T-helper 2 cell treated with Interferon-gamma antibody and Interleukin-4, amounts not matched to agents 5 μg/mL and 100 μg/mL, for 36 hours (primary cell): Measurements from ENCODE around the gene SMARCC1.
A peak's percentile ranks its signal among the peaks of the same experiment; 100 is the strongest.
"Not testable (repeated sequence)": the region's sequence is repeated elsewhere in the genome, so short reads cannot be mapped to it uniquely, and the experiment has no call there.

ENCODE experiments used
- DNase-seq: peaks from one replicate; pipeline ENCODE4 v3.0.0; 2021; ENCODE audit warnings: low spot score
- H3K27ac Mint-ChIP-seq: one replicate; pipeline ENCODE4 v1.8.0; 2021; ENCODE audit warnings: mild to moderate bottlenecking, mixed read lengths
- H3K27me3 Mint-ChIP-seq: one replicate; pipeline ENCODE4 v1.8.0; 2021; ENCODE audit warnings: low read depth, mixed read lengths
- H3K36me3 Mint-ChIP-seq: one replicate; pipeline ENCODE4 v1.8.0; 2021; ENCODE audit warnings: low read depth, mixed read lengths
- H3K4me1 Mint-ChIP-seq: one replicate; pipeline ENCODE4 v1.8.0; 2021; ENCODE audit warnings: low read depth, mixed read lengths
- H3K4me3 Mint-ChIP-seq: one replicate; pipeline ENCODE4 v1.8.0; 2022; ENCODE audit warnings: mild to moderate bottlenecking, moderate library complexity, mixed read lengths
- H3K9me3 Mint-ChIP-seq: one replicate; pipeline ENCODE4 v1.8.0; 2021; ENCODE audit warnings: mixed read lengths

The SMARCC1 gene

GRCh38 chr3:47781685-47782445 lies at the start of gene SMARCC1:
TSS of gene SMARCC1 (minus strand) at chr3:47781893. CDS start at chr3:47781797, 96 bp downstream.
- Mint-ChIP-seq H3K36me3 (peaks cover 7% of the 10 kb centered on the region), H3K4me1 (peaks cover 25% of the 10 kb centered on the region), H3K27me3 (peaks cover 2% of the 10 kb centered on the region), H3K4me3 (peak within 1 kb of the TSS; percentile 95), H3K27ac (peak within 1 kb of the TSS; percentile 99), H3K9me3 (no peaks in the 10 kb centered on the region)
- peak; percentile 99 for DNase-seq

DNA sequence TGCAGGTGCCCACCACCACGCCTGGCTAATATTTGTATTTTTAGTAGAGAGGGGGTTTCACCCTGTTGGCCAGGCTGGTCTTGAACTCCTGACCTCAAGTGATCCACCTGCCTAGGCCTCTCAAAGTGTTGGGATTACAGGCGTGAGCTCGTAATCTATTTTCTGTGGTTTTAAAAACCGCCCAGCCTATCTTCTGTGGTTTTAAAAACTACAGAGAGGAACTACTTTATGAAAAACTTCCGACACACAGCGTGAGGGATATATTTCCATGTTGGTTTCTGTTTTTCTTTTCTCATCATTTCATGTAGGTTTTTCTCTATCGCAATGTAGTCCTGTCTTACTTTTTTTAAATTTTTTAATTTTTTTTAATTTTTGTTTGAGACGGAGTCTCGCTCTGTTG lies 47.8 kb upstream of the SMARCC1 start:
- not testable (repeated sequence) for H3K27ac Mint-ChIP-seq, H3K9me3 Mint-ChIP-seq, H3K4me3 Mint-ChIP-seq, H3K27me3 Mint-ChIP-seq
- Mint-ChIP-seq H3K4me1 (peaks cover 35% of the 10 kb centered on the region), H3K36me3 (peaks cover 47% of the 10 kb centered on the region)
- peak; percentile 7 for DNase-seq

GRCh38 chr3:47825590-47825989 lies 43.9 kb upstream of the SMARCC1 start:
- Mint-ChIP-seq H3K4me3 (peak overlapping the region; percentile 92), H3K36me3 (peaks cover 32% of the 10 kb centered on the region), H3K27me3 (no peaks in the 10 kb centered on the region), H3K9me3 (no peaks in the 10 kb centered on the region), H3K27ac (peak overlapping the region; percentile 84), H3K4me1 (peaks cover 36% of the 10 kb centered on the region)
- DNase-seq = no peak

DNA sequence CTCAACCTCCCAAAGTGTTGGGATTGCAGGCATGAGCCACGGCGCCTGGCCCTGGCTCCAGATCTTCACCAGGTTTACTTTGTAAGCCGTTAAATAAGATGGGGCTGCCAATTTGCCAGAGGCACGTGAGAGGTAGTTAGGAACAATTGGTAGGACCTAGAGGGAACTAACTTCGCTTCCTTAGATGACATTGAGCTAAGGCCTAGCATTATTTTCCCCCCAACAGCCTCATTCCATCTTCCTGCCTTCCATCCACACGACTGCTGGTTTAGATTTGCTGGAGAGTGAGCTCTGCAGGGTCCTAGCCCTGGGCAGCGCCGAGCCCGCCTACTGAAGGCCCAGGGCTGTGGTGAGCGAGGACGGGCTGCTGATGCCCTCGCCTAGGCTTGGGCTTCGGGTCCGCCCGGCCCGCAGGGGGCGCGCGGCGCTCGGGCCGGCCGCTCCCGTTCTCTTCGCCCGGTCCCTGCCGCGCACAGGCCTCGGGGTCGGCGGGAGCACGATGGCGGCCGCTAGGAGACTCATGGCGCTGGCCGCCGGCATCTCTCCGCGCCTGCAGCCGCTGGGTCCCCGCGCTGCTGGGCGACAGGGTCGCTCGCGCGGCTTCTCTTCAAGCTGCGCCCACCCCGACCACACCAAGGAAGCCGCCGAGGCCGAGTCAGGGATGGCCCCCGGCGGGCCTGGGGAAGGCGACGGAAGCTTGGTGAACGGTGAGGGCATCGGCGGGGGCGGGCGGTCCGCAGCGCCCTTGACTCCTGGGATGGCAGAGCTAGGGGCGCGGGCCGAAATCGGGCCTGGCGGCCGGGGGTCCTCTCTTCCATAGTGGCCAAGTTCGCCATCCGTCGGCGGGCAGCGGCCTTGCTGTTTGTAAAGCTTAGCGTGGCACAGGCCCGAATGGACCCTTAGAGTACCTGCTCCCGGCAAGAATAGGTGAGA lies 43.1 kb upstream of the SMARCC1 start:
- H3K27ac Mint-ChIP-seq = peak overlapping the region; percentile 84
- H3K36me3 Mint-ChIP-seq = peaks cover 31% of the 10 kb centered on the region
- peak; percentile 83 for DNase-seq
- H3K9me3 Mint-ChIP-seq = no peaks in the 10 kb centered on the region
- H3K27me3 Mint-ChIP-seq = no peaks in the 10 kb centered on the region
- H3K4me3 Mint-ChIP-seq = peak overlapping the region; percentile 92
- H3K4me1 Mint-ChIP-seq = peaks cover 36% of the 10 kb centered on the region

- Mint-ChIP-seq H3K27me3 (no peaks in the 10 kb centered on the region), H3K27ac (no peak overlapping the region), H3K4me1 (peaks cover 2% of the 10 kb centered on the region), H3K9me3 (no peaks in the 10 kb centered on the region), H3K36me3 (peaks cover 23% of the 10 kb centered on the region), H3K4me3 (no peak overlapping the region)
- DNase-seq = no peak
Measured at GRCh38 chr3:47817609-47818008, 35.9 kb upstream of the SMARCC1 start.

GRCh38 chr3:47813551-47814177 lies 32.0 kb upstream of the SMARCC1 start:
- no peak for DNase-seq
- Mint-ChIP-seq H3K4me3 (no peak overlapping the region), H3K36me3 (peaks cover 27% of the 10 kb centered on the region), H3K4me1 (peaks cover 2% of the 10 kb centered on the region), H3K27me3 (no peaks in the 10 kb centered on the region), H3K9me3 (no peaks in the 10 kb centered on the region), H3K27ac (no peak overlapping the region)

GRCh38 chr3:47804577-47804976 lies 22.9 kb upstream of the SMARCC1 start:
- Mint-ChIP-seq H3K4me3 (peak overlapping the region; percentile 99), H3K36me3 (peaks cover 4% of the 10 kb centered on the region), H3K27me3 (no peaks in the 10 kb centered on the region), H3K9me3 (no peaks in the 10 kb centered on the region), H3K4me1 (peaks cover 22% of the 10 kb centered on the region), H3K27ac (no peak overlapping the region)
- no peak for DNase-seq

- Mint-ChIP-seq H3K4me1 (peaks cover 22% of the 10 kb centered on the region), H3K9me3 (no peaks in the 10 kb centered on the region), H3K4me3 (peak overlapping the region; percentile 99), H3K27me3 (no peaks in the 10 kb centered on the region), H3K27ac (peak overlapping the region; percentile 95), H3K36me3 (peaks cover 4% of the 10 kb centered on the region)
- DNase-seq = no peak
Measured at GRCh38 chr3:47803480-47804025, 21.9 kb upstream of the SMARCC1 start.

DNA sequence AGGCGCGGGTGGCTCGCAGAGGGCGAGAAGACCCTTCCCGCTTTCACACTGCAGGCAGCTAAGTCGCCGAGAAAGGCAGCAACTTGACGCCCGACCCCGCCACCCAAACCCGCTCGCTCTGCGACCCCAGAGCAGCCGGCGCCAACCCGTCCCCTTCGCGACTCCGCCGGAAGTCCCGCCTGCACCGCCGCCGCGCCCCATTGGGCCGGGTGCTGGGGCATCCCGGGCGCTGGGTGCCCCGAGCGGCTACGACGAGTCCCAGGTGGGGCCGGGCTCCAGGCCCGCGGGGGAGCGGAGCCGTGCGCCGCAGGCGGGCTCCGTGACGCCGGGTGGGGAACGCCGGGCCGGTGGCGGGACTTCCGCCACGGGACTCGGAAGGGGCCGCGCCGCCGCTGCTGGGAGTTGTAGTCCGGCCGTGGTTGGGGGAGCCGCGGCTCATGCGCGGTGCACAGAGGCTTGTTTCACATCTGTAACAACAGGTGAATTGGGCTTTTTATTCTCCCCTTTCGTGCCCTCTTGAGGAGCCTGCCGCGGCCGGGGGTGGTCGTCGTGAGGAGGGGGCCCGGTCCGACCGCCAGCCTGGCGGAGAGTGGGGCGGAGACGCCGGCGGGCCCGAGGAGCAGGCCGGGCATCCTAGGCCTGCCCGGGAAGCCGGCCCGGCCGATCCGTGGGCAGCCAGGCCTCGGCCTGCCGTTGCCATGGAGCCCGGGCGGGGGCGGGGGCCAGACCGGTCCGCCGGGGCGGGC lies 21.2 kb upstream of the SMARCC1 start, which contains the start of gene DHX30:
Gene DHX30, plus strand, starts transcription at position 405 of the 746 bp plus-strand sequence. CDS start 7,546 bp downstream, outside the sequence.
- peak within 1 kb of the TSS; percentile 99 for H3K4me3 Mint-ChIP-seq
- no peaks in the 10 kb centered on the region for H3K9me3 Mint-ChIP-seq
- peak; percentile 88 for DNase-seq
- H3K4me1 Mint-ChIP-seq = peaks cover 22% of the 10 kb centered on the region
- H3K27ac Mint-ChIP-seq = peak within 1 kb of the TSS; percentile 95
- H3K36me3 Mint-ChIP-seq = peaks cover 4% of the 10 kb centered on the region
- no peaks in the 10 kb centered on the region for H3K27me3 Mint-ChIP-seq

DNA sequence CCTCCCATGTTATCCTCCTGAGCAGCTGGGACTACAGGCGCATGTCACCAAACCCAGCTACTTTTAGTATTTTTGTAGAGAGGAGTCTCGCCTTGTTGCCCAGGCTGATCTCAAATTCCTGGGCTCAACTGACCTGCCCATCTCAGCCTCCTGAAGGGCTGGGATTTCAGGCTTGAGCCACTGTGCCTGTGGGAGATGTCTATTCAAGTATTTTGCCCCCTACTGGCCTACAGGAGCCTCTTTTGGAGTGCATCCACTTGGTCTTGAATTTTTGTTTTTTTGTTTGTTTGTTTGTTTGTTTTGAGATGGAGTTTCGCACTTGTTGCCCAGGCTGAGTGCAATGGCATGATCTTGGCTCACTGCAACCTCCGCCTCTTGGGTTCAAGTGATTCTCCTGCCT lies 18.0 kb upstream of the SMARCC1 start:
- Mint-ChIP-seq H3K4me3 (no peak overlapping the region), H3K9me3 (no peaks in the 10 kb centered on the region), H3K36me3 (no peaks in the 10 kb centered on the region), H3K4me1 (peaks cover 21% of the 10 kb centered on the region), H3K27ac (no peak overlapping the region), H3K27me3 (peaks cover 5% of the 10 kb centered on the region)
- DNase-seq = no peak

DNA sequence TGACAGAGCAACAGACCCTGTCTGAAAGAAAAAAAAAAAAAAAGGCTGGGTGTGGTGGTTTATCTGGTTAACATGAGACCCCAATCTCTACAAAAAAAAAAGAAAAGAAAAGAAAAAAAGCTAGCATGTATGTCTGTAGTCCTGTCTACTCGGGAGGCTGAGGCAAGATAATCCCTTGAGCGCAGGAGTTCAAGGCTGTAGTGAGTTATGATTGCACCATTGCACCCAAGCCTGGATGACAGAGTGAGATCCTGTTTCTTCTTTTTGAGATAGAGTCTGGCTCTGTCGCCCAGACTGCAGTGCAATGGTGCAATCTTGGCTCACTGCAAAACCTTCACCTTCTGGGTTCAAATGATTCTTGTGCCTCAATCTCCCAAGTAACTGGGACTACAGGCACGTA lies 12.9 kb upstream of the SMARCC1 start:
- peaks cover 5% of the 10 kb centered on the region for H3K27me3 Mint-ChIP-seq
- no peak for DNase-seq
- no peak overlapping the region for H3K27ac Mint-ChIP-seq
- no peaks in the 10 kb centered on the region for H3K9me3 Mint-ChIP-seq
- no peak overlapping the region for H3K4me3 Mint-ChIP-seq
- no peaks in the 10 kb centered on the region for H3K36me3 Mint-ChIP-seq
- H3K4me1 Mint-ChIP-seq = no peaks in the 10 kb centered on the region

- H3K27me3 Mint-ChIP-seq = peaks cover 5% of the 10 kb centered on the region
- H3K4me3 Mint-ChIP-seq = no peak overlapping the region
- no peak for DNase-seq
- no peaks in the 10 kb centered on the region for H3K36me3 Mint-ChIP-seq
- H3K9me3 Mint-ChIP-seq = no peaks in the 10 kb centered on the region
- no peak overlapping the region for H3K27ac Mint-ChIP-seq
- peaks cover 2% of the 10 kb centered on the region for H3K4me1 Mint-ChIP-seq
Measured at GRCh38 chr3:47792699-47793098, 11.0 kb upstream of the SMARCC1 start.
